Measurements from ENCODE around the gene LTBP2.

LTBP2 gene

DNA sequence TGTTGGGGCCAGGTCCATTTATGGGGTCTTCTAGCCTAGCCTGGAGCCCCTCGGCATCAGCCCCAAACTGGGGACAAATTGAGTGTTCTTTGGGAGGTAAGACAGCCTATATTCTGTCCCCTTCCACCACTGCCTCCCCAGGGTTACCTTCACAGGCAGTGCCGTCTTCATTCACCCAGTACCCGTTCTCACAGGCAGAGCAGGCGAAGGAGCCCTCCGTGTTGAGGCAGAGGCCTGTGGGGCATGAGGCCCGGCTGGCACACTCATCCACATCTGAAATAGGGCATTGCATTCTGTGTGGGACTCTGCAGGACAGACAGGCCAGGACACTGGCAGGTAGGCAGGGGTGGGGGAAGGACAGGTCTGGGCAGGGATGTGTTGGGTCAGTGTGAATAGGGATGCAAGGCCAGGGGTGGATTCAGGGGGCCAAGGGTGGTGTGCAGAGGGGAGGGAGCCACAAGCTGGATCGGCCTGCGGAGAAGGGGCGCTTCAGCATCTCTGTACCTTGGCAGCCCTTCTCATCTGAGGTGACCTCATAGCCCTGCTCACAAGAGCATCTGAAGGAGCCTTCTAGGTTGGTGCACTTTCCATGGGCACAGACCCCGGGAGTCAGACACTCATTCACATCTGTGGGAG is 102.3 kb downstream of the LTBP2 start:
- DNase-seq = no peak

GRCh38 chr14:74508844-74509428 is 103.1 kb downstream of the LTBP2 start:
- no peak for DNase-seq

GRCh38 chr14:74508292-74508731 is 103.7 kb downstream of the LTBP2 start:
- DNase-seq = no peak

GRCh38 chr14:74507840-74508239 is 104.2 kb downstream of the LTBP2 start:
- DNase-seq = no peak

DNA sequence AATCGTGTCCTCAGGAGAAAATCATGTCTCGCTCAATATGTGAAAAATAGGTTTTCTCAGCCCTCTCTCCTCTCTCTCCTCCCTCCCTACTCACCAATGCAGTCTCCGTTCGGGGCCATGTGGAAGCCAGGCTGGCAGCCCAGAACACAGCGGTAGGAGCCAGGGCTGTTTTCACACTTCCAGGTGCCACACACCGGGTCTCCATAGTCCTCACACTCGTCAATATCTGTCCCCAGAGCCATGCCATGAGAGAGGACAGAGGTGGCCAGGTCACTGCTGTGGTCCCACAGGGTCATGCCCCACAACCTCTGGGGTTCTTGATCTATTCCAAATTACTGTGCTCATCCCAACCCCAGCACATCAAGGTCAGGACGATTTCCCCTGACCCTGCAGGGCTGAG is 105.0 kb downstream of the LTBP2 start:
- DNase-seq = no peak

GRCh38 chr14:74506411-74506851 is 105.6 kb downstream of the LTBP2 start:
- no peak for DNase-seq

GRCh38 chr14:74505831-74506230 is 106.2 kb downstream of the LTBP2 start:
- DNase-seq = no peak

GRCh38 chr14:74504874-74505720 is 106.9 kb downstream of the LTBP2 start:
- DNase-seq = no peak

- no peak for DNase-seq
Measured at GRCh38 chr14:74504412-74504811, 107.6 kb downstream of the LTBP2 start.

DNA sequence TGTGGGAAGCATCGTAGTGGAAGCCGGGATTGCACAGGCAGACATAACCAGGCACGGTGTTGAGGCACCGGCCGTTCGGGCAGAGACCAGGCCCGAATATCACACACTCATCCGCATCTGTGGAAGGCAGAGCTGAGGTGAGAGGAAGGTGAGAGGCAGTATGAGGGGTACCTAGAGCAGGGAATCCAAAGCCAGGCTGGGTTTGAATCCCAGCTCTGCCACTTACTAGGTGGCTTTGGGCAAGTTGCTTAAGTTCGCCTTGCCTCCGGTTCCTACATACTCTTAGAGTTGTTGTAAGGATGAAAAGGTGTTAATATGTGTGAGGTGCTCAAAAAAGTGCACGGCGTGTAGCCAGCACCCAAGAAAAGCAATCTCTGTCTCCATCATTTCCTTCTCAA is 108.1 kb downstream of the LTBP2 start:
- no peak for DNase-seq

- DNase-seq = no peak
Measured at GRCh38 chr14:74503291-74503937, 108.6 kb downstream of the LTBP2 start.

GRCh38 chr14:74502236-74503019 is 109.6 kb downstream of the LTBP2 start:
- peak in 1 of 56 donors; percentile 15 for DNase-seq

DNA sequence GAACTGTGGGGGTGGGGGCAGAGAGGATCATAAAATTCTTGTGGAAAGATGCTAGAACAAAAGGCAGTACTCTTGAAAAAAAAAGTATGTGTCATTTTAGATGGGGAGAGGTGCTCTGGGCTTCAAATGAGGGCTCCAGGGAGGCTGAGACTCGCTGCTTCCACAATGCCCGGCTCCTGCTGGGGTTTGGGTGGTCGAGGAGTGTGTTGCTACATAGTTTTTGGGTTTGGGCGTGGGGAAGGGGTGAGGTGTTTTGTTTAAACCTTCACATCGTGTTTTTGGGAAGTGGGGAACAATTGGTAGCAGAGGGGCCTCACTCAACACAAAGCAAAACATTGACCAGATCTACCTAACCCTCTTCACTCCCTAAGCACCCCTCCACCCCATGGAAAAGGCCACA is 110.3 kb downstream of the LTBP2 start:
- DNase-seq = no peak

- peak in 37 of 56 donors; percentile 13 to 75 (median 46) for DNase-seq
Measured at GRCh38 chr14:74501135-74501614, 110.9 kb downstream of the LTBP2 start.

DNA sequence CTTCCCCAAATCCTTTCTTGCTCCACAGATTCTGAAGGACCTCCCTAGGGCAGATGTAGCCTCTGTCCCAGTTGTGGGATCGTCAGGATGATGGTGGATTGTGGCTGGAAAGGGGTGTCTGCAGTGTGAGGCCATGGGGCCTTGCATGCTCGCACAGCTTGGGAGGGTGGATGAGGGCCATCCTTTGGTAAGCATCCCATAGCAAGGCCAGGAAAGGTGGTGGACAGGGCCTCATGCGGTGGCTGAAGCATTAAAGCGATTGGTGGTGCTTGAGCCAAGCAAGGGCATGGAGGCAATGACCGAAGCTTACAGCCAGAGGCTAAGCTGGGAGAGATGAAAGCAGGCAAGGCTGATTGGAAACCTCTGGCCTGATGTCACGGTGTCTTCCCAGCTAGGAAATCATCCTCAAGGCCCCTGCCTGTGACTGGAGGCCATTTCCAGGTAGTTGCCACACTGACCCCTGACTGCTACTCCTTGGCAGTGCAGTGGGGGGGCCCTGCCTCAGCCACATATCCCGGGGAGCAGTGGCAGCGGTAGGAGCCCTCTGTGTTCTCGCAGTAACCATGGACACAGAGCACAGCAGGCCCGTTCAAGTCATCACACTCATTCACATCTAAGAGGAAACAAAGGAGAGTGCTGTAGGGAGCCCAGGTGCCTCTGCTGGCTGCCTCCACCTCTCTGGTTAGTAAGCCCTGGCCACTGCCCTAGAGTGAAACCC is 111.5 kb downstream of the LTBP2 start:
- DNase-seq = no peak

DNA sequence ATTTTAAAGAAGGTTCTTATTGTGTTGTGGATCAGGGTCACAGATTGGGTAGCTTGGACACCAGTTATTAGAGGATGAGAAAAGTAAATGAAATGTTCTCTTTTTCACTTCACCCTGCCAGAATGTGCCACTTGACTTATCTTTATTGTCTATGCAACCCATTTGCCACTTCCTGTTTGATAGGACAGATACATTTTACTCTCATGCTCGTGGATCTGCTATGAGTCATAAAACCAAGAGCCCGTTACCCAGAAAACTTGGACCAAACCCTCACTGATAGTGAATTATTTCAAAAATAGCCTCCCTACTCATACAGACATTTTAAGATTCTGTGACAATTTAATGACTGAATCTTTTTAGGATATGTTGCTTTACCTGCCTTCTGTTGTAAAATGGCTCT is 116.7 kb downstream of the LTBP2 start:
- DNase-seq = no peak

DNA sequence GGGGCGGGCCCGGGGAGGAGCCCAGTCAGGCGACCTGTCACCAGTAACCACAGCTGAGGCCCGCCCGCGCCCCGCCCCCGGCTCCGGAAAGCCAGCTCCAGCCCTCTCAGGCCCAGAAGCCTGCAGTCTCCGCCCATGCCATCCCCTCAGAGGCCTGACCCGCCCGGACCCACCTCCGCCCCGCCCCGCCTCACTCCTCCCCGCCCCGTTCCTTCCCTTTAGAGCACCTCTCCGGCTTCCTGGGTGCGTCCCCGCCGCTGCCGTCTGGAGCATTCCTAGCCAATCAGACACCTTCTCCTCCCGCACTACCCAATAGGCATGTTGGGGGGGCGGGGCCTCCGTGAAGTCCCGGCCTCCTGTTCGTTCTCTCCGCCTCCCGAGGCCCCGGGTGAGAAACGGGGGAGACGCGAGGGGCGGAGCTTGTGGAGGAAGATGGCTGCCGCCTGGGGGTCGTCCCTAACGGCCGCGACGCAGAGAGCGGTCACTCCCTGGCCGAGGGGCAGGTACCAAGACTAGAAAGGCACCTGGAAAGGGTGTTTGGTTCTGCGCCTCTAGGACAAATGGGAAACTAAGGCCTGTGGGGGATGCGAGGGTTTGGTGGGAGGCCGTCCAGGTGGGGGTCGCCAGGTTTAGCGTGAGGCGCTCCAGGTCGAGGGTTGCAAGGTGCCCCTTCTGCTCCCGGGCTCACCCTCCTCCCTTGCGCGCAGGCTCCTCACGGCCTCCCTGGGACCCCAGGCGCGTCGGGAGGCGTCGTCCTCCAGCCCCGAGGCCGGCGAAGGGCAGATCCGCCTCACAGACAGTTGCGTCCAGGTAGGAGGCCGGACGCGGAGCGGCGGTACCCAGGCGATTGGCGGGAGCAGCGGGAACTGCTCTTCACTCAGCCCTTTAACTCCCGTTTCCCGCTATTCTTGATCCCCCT is 118.4 kb downstream of the LTBP2 start, which contains the start of gene ISCA2:
Gene ISCA2, plus strand, starts transcription at position 423 of the 919 bp plus-strand sequence. Its CDS starts 10 bp downstream, at position 433.
- DNase-seq = peak; percentile 84 to 100 (median 98)

DNA sequence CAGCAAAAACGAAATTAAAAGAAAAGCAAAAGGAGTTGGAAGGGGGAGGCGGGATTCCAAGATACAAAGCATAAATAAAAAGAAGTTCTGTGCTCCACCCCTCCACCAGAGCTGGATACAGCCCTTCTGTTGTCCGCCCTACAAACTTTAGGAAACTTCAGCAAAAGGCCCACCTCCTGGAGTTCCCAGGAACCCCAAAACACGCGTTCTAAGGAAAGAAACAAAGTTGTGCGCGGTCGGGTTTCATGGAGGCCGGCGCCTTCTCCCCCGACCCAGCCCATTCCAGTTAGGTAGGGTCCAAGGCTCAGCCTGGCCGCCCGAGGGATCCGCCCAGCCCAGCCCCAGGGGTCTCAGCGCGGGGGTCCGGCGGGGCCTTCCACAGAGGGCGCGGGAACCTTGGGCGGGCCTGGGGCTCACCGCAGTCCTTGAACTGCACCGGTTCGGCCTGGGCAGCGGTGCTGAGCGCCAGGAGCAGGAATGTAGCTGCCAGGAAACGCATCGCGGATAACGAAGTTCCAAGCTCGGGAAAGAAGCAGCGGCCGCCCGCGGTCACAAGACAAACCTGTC is 119.2 kb downstream of the LTBP2 start, which contains the start of gene NPC2:
Gene NPC2, minus strand, starts transcription at position 530 of the 567 bp plus-strand sequence. Its CDS starts 31 bp downstream, at position 499.
- DNase-seq = no peak

Data from amygdala (tissue), 56 donors.